NCI-H748 treated with DMSO at 0.1 percent for 48 hours (cell line): ENCODE results near the gene DYNAP.
A peak's percentile ranks its signal among the peaks of the same experiment; 100 is the strongest.

ENCODE experiments used
- DNase-seq: peaks from one replicate; lab custom pipeline; 2025; lab: John Stamatoyannopoulos, UW

Gene DYNAP

DNA sequence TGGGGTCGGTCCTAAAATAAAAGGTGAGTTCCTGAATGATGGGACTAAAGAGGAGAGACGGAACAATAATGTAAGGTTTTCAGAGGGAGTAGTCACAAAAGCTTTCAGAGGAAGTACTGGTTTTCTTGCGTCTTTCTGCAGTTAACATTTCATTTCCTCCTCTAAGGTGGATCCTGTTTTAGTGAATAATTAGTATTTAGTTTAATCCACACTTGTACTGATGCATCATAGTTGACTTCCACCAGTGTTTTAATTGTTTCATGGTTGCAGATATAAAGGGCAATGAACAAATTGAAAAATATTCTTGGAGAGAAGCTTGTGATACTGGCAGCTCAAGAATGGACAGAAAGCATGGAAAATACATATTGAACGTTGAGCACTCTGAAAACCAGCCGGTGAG, at the start of gene DYNAP:
Gene DYNAP, plus strand, starts transcription at position 301 of the 400 bp plus-strand sequence. Its CDS starts 38 bp downstream, at position 339.
- DNase-seq = no peak

- DNase-seq = no peak
Observed at GRCh38 chr18:54551590-54551989, 39.5 kb upstream of the DYNAP start.

GRCh38 chr18:54555286-54555685, 35.8 kb upstream of the DYNAP start:
- no peak for DNase-seq

- DNase-seq = no peak
Observed at GRCh38 chr18:54555996-54556395, 35.0 kb upstream of the DYNAP start.

GRCh38 chr18:54557958-54558357, 33.1 kb upstream of the DYNAP start:
- DNase-seq = no peak

DNA sequence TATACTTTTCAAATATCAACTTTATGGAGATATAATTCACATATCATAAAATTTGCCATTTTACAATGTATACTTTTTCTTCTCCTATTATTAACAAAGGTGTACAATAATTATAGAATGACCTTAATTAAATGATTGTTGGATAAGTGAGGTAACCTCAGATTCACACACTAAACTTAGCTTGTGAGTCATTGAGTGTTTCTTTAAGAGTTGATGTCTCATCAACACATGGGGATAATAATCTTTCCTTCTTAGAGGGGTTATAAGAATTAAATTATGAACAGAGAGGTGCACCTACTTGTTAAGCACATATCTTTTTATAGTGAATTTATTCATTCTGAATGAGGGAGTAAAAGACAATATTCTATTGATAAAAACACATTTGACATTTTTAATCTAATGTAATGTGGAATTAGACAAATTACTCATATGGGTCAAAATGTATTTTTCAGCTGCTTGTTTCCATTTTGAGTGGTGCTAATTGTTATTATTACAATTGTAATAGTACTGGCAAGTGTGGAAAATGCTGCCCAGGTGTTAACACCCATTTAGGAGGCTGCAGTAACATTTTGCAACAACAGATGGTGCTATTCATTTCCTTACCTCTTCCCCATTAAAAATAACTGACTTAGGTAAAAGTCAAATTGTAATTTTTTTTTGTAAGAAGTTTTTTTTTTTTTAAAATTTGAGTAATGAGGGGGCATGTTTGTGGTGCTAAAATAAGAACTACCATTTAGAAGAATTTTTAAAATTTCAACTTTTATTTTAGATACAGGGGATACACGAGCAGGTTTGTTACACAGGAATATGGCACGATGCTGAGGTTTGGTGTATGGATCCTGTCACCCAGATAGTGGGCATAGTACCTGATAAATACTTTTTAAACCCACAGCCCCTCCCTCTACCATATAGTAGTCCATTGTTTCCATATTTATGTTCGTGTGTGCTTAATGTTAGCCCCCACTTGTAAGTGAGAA, 32.1 kb upstream of the DYNAP start:
- no peak for DNase-seq

DNA sequence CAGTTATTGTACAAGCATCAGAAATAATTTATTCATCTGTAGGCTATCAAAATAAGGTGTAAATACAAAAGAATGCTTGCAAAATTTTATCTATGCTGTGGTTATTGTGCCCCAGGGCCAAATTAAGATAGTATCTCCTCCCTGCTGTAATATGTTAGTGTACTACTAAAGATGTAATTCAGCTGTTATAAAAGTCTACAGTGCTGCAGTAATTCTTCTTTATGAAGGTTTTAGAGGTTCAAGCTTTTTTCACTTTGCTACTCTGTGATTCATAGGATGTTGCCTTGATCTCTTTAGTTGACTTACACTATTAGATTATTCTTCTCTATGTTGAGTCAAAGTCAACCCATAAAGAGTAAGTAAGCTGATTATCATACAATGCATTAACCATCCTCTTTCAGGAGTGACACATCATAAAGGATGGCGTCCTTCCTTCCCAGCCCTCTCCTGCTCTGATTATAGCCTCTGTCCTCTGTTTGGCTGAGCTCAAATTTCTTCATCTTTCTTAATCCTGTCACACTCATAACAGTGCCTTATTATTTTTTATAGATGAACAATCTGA, 29.3 kb upstream of the DYNAP start:
- DNase-seq = no peak

DNA sequence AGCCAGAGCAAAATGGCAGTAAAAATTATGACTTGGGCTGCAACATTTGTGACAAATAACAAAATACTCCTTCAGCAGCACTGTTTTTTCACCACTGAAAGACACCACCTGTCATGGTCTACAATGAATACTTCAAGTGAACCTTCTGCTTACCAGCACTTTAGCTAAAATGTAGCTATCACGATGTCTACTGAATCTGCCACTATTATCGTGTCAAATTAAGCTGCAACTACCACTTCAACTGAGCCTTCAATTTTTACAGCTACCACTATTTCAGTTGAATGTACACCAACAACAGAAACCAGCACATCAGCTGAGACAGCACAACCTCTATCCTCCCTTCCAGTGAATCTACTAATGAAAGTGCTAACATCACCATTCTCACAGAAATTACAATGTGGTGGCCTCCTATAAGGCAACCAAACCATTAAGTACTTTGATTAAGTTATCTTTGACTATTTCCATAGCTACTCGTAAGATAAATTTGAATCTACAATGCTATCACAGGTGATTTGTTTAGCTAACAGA, 10.8 kb upstream of the DYNAP start:
- no peak for DNase-seq

DNA sequence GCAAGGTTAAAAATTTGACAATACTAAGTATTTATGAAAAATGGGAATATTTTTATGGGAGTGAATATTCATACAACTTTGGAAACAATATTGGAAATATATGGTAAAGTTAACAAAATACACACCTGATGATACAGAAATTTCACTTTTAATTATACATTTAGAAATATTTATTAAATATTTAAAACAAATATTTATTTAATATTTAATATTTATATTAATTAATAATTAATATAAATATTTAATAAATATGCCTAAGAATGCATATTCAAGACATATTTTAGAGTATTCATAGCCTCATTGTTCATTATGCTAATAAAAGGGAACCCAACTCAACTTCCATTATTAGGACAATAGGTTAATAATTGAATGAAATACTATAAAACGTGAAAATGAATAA, 7.0 kb upstream of the DYNAP start:
- no peak for DNase-seq

GRCh38 chr18:54585743-54586142, 5.3 kb upstream of the DYNAP start:
- no peak for DNase-seq

- no peak for DNase-seq
Observed at GRCh38 chr18:54604211-54604610, 13.2 kb downstream of the DYNAP start.

DNA sequence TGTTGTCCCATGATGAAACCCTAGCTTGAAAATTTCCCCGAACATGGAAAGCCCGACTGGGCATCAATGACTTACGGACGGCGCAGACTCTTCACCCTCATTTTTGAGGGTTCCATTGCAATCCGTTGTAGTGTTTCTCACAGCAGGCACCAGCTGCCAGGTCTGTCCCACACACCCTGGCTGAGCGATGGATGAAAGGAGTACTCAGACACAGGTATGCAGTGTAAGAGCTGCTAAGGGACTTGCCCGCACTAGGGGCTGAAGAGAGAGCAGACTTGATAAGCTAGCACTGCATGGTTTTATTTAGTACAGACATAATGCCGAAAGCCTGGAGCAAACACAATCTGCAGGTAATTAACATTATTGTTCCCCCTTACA, 15.8 kb downstream of the DYNAP start:
- no peak for DNase-seq

DNA sequence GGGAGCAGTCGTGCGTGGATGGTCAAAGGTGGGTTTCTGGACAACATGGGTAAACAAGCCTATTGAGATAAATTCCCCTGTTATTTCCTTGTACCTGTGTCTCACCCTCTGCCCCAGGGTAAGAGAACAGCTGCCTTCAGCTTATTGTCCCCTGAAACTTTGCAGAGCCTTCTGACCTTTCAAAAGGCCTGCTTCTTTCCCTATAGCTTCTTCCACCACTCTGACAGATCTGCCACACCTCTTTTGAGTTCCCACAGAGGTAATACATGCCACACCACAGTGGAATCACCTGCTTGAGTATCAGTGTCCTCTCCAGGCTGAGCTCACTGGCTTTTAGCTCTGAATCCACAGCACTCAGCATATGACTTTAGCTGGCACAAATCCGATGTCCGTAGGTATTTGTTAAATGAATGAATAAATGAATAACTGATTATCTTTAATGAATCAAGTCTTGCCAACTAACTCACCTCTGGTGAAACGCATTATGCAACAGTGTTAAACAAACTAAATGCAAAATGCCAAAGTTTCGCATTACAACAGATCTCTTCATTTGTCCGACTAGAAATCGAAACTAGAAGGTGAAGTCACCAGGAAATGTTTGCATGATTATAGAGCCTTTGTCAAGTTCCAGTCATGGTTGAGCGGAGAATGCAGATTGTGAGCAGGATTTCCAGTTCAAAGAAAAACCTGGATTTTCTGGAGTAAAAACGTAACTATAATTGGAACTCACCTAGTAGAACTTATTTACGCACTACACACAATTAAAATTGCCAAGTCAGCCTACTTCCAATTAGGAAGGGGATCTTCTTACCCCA, 16.4 kb downstream of the DYNAP start:
- peak; percentile 28 for DNase-seq

GRCh38 chr18:54608028-54608642, 17.1 kb downstream of the DYNAP start:
- no peak for DNase-seq

GRCh38 chr18:54611816-54612215, 20.8 kb downstream of the DYNAP start:
- DNase-seq = no peak

GRCh38 chr18:54612237-54612636, 21.2 kb downstream of the DYNAP start:
- DNase-seq = no peak

- no peak for DNase-seq
Observed at GRCh38 chr18:54613174-54613573, 22.1 kb downstream of the DYNAP start.

GRCh38 chr18:54616220-54616848, 25.3 kb downstream of the DYNAP start:
- no peak for DNase-seq

- no peak for DNase-seq
Observed at GRCh38 chr18:54622084-54622483, 31.0 kb downstream of the DYNAP start.

GRCh38 chr18:54626779-54627178, 35.7 kb downstream of the DYNAP start:
- DNase-seq = no peak

GRCh38 chr18:54630963-54631362, 39.9 kb downstream of the DYNAP start:
- no peak for DNase-seq
